ENCODE measurements around the gene ZNF536. TPM values are rescaled to one million over a fixed set of nuclear protein-coding genes. Genes with fewer than 3 reads are reported as not detected.
"Not testable (repeated sequence)": the region's sequence is repeated elsewhere in the genome, so short reads cannot be mapped to it uniquely, and the experiment has no call there.

The ZNF536 gene
- total RNA-seq, 1 donor from 2014 or later, result 9.2 TPM

GRCh38 chr19:30459859-30460258 lies 87.7 kb downstream of the ZNF536 start:
- H3K27ac Mint-ChIP-seq, result no peak overlapping the region
- no peak for TF ChIP-seq CTCF (conservative IDR thresholded peaks at IDR 0.05)
- no peaks in the 10 kb centered on the region for H3K9me3 Mint-ChIP-seq
- H3K4me1 Mint-ChIP-seq (ENCODE audit: unreplicated experiment), result no peaks in the 10 kb centered on the region
- H3K27me3 Mint-ChIP-seq, result no peaks in the 10 kb centered on the region
- H3K4me3 Mint-ChIP-seq, result no peak overlapping the region
- no peak for DNase-seq (ENCODE audit: extremely low spot score, unreplicated experiment)
- H3K36me3 Mint-ChIP-seq, result no peaks in the 10 kb centered on the region

- Mint-ChIP-seq H3K9me3 (no peaks in the 10 kb centered on the region), H3K27me3 (no peaks in the 10 kb centered on the region), H3K27ac (no peak overlapping the region)
These were observed 92.0 kb downstream of the ZNF536 start for GRCh38 chr19:30464162-30464561.

GRCh38 chr19:30466598-30466997 lies 94.4 kb downstream of the ZNF536 start:
- not testable (repeated sequence) for H3K27me3 Mint-ChIP-seq; DNase-seq (ENCODE audit: extremely low spot score, unreplicated experiment); H3K9me3 Mint-ChIP-seq; H3K4me3 Mint-ChIP-seq; H3K4me1 Mint-ChIP-seq (ENCODE audit: unreplicated experiment); H3K27ac Mint-ChIP-seq; H3K36me3 Mint-ChIP-seq

More at GRCh38 chr19:30464162-30464561, 92.0 kb downstream of the ZNF536 start:
- Mint-ChIP-seq H3K4me1 (ENCODE audit: unreplicated experiment) (peaks cover 7% of the 10 kb centered on the region), H3K36me3 (peaks cover 3% of the 10 kb centered on the region), H3K4me3 (no peak overlapping the region)
- no peak for DNase-seq (ENCODE audit: extremely low spot score, unreplicated experiment)
- no peak for TF ChIP-seq CTCF (conservative IDR thresholded peaks at IDR 0.05)

- Mint-ChIP-seq H3K9me3 (no peaks in the 10 kb centered on the region), H3K4me1 (ENCODE audit: unreplicated experiment) (peaks cover 7% of the 10 kb centered on the region), H3K36me3 (peaks cover 3% of the 10 kb centered on the region), H3K4me3 (no peak overlapping the region), H3K27ac (no peak overlapping the region), H3K27me3 (peaks cover 4% of the 10 kb centered on the region)
- no peak for TF ChIP-seq CTCF (conservative IDR thresholded peaks at IDR 0.05)
- DNase-seq (ENCODE audit: extremely low spot score, unreplicated experiment), result no peak
These were observed 95.1 kb downstream of the ZNF536 start for GRCh38 chr19:30467239-30467638.

GRCh38 chr19:30469774-30470173 lies 97.6 kb downstream of the ZNF536 start:
- peaks cover 3% of the 10 kb centered on the region for H3K36me3 Mint-ChIP-seq

GRCh38 chr19:30471441-30471840 lies 99.3 kb downstream of the ZNF536 start:
- Mint-ChIP-seq H3K4me1 (ENCODE audit: unreplicated experiment) (peaks cover 7% of the 10 kb centered on the region), H3K9me3 (no peaks in the 10 kb centered on the region), H3K4me3 (no peak overlapping the region), H3K27ac (no peak overlapping the region), H3K27me3 (peaks cover 7% of the 10 kb centered on the region), H3K36me3 (peaks cover 3% of the 10 kb centered on the region)
- TF ChIP-seq CTCF (conservative IDR thresholded peaks at IDR 0.05), result no peak
- no peak for DNase-seq (ENCODE audit: extremely low spot score, unreplicated experiment)

More at GRCh38 chr19:30469774-30470173, 97.6 kb downstream of the ZNF536 start:
- DNase-seq (ENCODE audit: extremely low spot score, unreplicated experiment), result no peak
- H3K27ac Mint-ChIP-seq, result no peak overlapping the region
- peaks cover 7% of the 10 kb centered on the region for H3K27me3 Mint-ChIP-seq
- H3K9me3 Mint-ChIP-seq, result no peaks in the 10 kb centered on the region
- peaks cover 7% of the 10 kb centered on the region for H3K4me1 Mint-ChIP-seq (ENCODE audit: unreplicated experiment)
- no peak overlapping the region for H3K4me3 Mint-ChIP-seq
- TF ChIP-seq CTCF (conservative IDR thresholded peaks at IDR 0.05), result no peak
